Fibroblast of the conjunctiva (primary cell): ENCODE measurements around the gene CLTA.
"Not testable (repeated sequence)": the region's sequence is repeated elsewhere in the genome, so short reads cannot be mapped to it uniquely, and the experiment has no call there.

ENCODE experiments used
- DNase-seq: peaks from one replicate; pipeline ENCODE4 v3.0.0-alpha.2; 2010; ENCODE audit warnings: low read depth

The CLTA gene

DNA sequence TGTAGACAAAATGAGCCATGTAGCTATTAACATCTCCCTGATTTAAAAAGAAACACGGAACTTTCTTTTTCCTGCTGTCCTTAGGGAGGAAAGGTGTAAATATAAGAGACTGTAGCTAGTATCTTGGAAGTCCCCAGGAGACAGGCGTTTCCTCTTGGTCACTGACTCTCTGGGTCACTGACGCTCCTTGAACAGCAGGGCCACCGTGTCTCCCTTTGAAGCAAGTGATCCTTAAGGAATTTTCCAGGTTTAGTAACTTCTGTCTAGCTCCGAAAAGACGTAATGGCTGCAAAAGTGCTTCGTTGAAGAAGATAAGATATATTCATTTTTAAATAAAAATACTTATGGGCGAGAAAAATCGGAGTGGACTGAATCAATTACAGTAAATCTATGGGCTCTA lies 745 bp upstream of the CLTA start:
- no peak for DNase-seq

DNA sequence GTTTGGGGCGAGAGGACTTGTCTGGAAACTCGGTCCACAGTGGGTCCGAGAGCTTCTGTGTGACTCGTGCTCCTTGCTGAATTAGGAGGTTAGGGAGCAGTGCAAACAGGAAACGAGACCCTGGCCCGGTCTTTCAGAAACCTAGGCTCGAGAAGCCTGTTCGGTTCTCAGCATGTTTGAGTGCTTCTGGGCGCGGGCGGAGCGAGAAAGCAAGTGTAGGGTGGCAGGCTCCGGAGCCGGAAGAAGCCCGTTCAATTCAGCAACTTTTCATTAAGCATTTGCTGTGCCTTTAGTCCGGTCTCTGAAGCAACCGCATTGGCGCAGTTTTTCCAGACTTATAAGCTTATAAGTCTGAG lies 547 bp downstream of the CLTA start:
- no peak for DNase-seq

DNA sequence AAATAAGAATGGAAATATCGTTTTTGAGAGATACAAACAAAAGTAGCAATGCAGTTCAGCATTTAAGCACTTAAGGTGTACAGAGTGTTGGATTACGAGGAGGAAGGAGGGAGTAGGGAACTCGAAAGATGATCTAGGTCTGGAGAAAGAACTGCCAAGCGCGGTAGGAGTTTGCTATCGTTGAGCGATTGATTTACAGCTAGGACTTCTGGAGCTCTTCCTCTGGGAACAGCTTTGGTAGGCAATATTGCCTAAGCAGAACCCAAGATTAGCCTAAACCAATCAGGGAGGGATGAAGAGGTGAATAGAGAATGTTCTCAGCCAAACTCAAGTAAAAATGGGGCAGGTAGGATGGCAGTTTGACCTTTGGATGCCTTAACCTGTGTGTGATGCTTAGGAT lies 965 bp downstream of the CLTA start:
- DNase-seq, result no peak

DNA sequence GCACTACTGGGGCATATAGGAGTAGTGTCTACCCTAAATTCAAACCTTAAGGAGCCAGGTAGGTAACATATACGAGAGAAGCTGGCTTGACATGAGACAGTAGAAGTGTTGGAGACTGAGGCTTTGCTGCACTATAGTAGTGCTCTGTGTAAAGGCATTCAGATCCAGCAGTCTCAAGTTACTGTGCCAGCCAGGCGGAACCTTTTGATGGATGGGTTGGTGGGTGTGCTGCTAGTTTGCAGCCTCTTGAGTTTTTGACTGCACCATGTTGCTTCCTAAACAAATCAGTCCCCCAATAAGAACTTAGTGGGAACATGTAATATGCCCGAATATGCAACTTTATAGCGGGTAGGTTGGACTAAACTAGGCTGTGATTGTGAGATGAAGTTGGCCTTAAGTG lies 1.5 kb downstream of the CLTA start:
- DNase-seq, result no peak

DNA sequence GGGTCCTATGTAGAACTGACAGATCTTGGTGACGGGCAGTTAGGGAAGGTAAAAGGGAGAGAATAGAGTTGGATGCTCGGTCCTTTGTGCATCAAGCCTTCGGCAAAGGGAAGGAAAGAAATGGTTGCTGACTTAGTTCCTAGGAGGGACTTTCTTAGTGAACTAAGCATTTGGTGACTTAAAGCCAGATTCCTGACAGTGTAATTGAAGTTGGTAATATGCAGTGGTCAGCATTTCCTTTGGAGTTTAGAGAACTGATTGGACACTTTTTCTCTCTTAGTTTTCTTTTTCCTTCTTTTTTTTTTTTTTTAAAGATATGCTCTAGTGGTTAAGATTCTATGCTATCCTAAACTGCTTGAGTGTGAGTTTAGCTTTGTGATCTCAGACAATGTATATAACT lies 2.3 kb downstream of the CLTA start:
- no peak for DNase-seq

DNA sequence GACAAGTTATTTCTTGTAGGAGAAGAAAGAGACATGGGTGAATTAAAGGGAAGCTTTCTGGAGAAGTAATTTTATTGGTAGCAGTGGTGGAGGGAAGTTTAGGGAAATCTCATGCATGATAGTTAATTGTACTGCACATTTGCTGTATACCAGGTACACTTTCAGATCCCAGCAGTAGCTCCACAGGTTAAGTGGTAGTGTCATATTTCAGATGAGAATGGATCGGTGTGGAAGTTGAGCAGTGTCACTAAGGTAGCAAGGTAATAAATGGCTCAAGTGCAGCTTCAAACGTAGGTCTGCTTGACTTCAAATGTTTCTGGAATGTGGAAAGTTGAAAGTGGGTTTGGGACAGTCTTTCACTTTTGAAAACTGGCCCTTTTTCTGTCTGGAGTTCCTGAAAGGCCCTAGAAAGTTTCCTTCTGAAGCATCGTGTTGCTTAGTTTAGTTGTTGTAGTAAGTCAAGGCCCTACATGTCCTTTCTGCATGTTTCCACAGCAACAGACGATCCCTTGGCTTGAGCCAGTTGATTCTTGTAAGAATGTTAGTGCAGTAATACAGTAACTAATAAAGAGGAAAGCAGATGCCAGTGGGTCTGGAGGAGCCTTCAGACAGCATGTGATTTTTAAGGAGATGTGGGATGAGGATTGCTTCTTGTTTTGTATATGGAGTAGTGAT lies 3.7 kb downstream of the CLTA start:
- no peak for DNase-seq

DNA sequence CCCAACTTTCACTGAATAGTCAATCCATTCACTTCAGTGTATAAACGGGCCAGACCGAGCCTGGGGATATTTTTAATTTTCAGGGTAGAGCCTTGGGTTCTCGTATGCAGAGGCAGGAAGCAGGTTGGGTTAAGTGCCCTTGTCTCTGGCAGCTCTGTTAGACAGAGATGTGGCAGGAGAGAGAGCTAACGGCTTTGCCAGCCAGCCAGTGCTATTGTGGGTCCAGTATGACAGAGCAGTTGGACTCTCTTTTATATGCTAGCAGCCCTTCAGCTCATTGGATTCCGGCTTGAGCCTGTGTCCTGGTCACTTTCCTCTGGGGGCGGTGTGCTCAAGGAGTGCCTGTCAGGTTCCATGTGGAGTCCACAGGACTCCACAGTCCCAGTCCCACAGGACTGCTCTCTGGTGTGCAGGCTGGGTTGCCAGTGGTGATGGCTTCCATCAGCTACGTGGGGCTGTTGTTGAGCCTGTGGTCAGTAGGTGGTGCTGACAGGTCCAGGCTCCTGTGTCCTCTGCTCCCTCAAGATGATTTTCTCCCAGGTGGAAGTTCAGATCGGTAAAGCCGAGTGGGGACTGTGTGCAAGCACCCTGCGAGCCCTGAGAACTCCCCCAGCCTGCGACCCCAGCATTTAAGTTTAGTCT lies 14.3 kb downstream of the CLTA start:
- DNase-seq, result no peak

DNA sequence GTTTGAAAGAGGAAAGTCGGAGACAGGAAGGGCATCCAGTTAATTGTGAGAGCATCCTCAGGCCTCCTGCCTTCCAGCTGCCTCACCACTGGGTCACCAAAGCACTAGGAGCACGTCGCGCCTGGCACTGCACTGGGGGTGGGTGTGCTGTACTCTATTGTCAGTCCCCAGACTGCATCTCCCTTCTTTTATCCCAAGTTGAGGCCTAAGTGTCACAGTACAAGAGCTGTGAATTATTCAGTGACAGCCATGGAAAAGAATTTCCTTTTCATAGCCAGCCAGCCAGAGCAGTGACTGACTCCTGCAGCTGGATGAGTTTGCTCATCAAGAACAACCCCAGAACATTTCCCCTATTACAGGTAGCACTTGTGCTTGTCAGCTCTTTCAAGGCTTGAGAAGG lies 16.3 kb downstream of the CLTA start:
- no peak for DNase-seq

DNA sequence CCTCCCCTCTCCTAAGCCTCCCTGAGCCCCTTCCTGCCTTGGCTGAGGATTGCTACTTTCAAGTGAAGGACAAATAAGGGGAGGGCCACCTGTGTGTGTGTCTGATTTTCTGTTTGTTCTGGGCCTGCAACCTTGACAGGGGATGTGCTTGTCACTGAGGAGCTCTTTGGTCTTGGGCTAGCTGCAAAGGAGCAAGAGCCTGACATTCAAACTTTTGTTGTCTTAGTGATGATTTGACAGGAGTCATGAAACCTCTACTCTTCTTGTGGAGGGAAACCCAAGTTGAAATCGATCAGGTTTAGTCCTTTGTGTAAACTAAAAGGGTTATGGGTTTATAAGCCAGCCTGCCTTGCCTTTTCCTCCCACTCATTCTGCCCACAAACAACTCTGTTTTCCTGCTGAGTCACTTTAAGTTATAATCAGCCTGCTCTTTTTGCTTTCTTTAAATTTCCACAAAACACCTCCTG lies 16.9 kb downstream of the CLTA start:
- DNase-seq, result no peak

DNA sequence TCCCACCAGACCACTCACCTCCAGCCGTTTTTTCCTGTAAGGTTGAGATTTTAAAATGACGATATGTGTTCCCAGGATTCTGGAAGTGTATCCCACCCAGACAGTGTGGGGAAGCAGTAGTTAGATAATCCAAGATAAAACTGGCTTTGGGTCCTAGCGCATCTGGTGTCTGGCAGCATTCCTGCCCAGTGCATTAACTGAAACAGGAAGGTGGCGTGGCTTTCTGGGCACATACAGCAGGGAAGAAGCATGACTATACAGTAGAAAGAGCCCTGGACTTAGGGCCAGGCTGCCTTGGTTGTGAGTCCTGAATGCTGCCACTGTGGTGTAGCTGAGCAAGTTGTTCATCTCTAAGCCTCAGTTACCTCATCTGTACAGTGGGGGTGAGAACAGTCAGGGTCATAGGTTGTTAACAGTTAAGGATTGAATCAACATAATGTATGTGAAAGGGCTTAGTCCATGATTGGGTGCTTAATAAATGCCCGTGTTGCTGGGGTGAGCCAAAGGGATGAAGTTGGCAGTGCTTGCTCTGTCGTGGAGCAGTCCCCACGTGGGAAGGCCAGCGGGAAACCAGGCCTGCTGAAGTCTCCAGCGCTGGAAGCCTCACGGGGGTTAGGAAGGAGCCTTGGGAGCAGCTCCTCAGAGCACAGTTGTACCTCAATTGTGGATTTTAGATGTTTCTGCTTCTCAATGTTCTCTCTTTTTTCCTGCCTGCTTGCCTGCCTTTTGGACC lies 18.0 kb downstream of the CLTA start:
- DNase-seq, result no peak

DNA sequence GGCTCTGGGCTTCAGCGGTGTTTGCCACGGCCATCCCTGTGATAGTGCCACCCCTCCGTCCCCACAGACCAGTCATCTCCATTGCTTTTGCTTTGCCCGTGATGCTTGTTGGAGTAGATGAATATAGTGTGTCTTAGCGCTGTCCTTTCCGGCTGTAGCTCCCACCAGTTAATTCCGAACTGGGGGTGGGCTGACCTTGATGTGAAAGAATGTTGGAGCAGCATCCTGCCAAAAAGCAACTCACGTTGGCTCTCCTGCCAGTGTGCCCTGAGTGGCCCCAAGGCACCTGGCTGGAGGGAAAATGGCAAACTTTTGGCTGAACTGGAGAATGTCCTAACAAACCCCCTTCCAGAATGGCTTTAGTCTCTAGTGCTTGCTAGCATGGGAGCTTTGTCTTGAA lies 20.0 kb downstream of the CLTA start:
- no peak for DNase-seq

DNA sequence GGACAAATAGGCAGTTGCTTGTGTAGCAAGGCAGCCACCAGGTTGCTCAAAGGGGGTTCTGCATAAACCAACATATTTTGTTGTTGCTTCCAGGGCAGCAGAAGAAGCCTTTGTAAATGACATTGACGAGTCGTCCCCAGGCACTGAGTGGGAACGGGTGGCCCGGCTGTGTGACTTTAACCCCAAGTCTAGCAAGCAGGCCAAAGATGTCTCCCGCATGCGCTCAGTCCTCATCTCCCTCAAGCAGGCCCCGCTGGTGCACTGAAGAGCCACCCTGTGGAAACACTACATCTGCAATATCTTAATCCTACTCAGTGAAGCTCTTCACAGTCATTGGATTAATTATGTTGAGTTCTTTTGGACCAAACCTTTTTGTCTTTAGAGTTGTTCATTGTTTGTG lies 20.8 kb downstream of the CLTA start:
- no peak for DNase-seq

DNA sequence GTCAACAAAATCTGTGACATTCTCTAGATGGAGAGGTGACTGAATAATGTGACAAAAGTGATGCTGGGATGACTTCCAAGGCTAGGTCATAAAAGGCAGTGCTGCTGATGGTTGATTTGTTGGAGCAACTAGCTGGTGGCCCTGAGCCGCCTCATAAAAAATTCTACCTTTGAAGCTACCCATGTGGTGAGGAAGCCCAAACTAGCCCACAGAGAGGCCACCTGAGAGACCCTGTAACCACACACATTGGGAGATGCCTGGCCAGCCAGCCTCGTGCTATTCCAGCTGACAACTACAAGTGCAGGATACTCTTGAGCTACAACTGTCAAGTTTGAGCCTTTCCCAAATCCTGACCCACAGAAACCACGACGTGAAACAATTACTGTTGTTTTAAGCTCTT lies 22.7 kb downstream of the CLTA start:
- DNase-seq, result no peak

DNA sequence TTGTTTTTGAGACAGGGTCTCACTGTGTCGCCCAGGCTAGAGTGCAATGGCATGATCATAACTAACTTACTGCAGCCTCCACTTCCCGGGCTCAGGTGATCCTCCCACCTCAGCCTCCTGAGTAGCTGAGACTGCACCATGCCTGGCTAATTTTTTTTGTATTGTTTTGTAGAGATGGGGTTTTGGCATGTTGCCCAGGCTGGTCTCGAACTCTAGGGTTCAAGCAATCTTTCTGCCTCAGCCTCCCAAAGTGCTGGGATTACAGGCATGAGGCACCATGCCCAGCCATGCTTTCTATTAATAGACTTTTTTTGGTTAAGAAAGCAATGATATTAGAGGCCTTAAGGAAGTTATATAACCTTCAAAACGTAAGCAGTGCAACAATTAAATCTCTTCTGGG lies 23.3 kb downstream of the CLTA start:
- no peak for DNase-seq

DNA sequence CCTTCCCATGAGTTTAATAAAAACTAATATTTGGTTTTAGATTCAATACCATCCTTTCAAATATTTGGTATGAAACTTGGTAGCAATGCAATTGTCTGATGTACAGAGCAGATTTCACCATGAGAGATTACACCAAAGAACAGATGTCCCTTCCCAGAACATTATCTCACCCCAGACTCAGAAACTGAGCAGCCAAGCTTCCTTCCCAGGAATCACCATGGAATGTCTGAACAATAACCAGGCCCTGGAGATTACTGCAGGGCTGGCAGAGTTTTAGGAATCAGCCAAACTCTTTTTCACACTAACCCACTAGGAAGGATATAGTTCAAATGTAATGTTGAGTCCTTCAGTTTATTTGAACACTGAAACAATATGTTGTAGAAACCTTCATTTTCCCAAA lies 23.9 kb downstream of the CLTA start:
- no peak for DNase-seq

DNA sequence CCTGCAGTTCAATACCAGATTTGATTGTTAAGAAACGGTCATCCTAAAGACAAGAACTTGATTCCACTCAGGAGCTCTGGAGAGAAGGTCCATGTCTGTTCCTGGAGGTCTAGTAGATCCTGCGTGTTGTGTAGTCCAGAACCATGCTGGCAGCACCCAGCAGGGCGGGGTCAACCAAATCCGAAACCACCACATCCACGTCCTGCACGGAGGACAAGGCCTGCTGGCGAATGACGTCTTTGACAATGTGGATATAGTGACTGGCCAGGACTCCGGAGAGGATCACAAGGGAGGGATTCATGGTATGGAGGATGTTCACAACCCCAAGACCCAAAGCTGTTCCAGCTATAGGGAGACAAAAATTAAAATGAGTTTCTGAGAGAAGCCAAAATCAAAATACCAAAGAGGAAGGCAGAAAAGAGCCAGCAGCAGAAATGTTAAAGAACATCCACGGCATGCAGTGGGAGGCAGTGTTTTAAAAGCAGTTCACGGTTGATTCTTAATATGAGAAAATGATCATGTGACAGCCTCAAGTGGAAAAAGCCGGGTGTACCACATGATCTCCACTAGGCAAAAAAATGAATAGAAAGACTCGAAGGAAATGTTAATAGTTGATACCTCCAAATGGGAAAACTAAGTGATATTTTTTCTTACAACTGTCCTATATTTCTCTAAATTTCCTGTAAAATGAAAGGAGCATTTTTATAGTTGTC lies 26.7 kb downstream of the CLTA start:
- no peak for DNase-seq

DNA sequence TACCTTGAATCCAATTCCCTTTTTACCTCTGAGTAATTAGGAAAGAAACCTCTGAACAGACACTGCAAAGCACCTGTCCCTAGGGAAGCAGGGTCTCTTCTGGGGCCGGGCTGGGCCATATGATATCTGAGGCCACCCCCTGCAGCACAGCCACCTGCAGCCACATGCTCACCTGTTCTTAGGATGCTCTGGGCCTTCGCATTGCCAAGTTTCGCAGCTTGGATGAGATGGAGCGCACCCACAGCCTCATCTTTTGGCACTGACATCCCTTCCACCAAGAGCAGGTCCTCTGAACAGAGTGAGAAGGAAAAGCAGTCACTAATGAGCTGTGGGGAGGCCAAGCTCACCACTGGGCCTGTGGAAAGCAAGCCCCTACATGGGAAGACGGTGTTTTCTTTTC lies 27.3 kb downstream of the CLTA start:
- DNase-seq, result no peak

DNA sequence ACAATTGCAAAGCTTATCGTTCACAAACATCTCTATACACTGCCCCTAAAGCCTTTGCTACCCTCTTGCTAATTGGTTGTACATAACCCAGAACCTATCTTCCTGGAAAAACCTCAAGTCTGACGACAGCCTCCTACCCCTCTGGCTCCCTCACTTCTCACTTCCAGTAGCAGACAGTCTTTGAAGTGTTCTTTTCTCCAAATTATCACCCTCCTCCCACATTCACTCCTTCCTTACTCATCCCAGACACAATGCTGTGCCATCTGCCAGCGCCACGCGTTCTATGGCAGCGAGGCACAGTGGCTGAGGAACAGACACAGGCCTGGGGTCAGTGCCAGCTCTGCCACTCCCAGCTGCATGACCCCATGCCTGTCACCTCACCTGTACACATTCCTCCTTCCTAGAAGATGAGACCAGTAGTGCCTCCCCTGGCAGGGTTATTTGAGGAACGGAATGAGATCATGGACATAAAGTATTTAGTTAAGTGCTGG lies 27.7 kb downstream of the CLTA start:
- no peak for DNase-seq

DNA sequence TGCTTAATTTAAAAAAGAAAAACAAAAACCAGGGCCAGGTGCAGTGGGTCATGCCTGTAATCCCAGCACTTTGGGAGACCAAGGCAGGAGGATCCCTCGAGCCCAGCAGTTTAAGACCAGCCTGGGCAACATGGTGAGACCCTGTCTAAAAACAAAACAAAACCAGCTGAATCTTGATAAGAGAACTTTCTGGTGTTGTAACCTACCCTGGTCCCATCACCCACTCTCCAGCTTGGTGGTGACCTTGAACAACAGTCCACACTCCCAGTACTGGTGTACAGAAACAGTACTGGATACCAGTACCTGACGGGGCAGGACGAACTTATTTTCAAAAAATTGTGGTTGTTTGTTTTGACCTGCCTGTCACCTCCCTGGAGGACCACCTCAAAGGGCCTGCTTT lies 30.9 kb downstream of the CLTA start:
- no peak for DNase-seq

DNA sequence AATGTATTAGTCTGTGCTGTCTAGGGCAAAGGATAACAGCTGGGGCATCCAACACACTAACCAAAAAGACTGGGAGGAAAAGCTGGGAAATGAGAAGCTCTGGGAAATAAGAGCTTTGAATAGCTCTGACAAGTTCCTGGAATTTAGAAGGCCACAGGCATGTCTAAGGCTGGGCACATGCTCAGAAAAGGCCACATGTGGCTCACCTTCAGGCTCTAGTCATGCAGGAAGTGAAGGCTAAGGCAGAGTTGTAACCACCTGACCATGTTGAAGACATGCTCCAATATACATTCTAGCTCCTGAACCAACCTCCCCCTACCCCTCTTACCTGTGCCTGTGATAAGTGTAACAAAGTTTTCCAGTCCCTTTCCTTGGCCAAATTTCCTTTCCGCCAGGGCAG lies 31.7 kb downstream of the CLTA start:
- no peak for DNase-seq

DNA sequence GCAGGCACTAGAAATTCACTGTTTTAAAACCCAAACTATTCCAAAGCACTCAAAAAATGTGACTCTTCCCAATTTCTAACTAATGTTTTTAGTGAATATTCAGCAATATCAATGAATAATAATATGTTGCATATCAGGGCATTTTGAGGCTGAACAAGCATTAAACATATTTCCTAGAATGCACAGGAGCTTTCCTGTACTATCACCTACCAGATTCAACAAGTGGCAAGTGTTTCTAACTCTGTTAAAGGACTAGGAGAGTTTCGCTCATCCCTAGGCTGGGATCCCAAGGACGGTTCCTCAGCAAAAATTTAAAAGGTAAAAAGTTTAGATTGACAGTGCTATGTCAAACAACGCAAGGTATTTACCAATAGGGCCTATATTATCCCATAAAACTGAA lies 46.5 kb downstream of the CLTA start:
- DNase-seq, result no peak

DNA sequence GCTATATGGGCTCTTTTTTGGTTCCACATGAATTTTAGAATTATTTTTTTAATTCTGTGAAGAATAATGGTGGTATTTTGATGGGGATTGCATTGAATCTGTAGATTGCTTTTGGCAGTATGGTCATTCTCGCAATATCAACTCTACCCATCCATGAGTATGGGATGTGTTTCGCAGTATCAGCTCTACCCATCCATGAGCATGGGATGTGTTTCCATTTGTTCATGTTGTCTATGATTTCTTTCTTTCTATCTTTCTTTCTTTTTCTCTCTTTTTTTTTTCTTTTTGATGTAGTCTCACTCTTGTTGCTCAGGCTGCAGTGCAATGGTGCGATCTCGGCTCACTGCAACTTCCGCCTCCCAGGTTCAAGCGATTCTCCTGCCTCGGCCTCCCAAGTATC lies 48.5 kb downstream of the CLTA start:
- DNase-seq, result not testable (repeated sequence)

DNA sequence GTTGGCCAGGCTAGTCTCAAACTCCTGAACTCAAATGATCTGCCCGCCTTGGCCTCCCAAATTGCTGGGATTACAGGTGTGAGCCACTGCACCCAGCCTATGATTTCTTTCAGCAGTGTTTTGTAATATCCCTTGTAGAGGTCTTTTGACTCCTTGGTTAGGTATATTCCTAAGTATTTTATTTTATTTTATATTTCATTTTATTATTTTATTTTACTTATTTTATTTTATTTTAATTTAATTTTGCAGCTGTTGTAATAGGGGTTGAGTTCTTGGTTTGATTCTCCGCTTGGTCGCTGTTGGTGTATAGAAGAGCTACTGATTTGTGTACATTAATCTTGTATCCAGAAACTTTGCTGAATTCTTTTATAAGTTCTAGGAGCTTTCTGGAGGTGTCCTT lies 49.0 kb downstream of the CLTA start:
- DNase-seq, result not testable (repeated sequence)
